Measurements from ENCODE around the gene TEAD4.

The TEAD4 gene

GRCh38 chr12:3012786-3013185, 53.6 kb downstream of the TEAD4 start:
- no peaks in the 10 kb centered on the region; the same call in 1 of the 2 replicates for H4K20me1 ChIP-seq (ENCODE audit: insufficient read depth, low read length)
- no peak overlapping the region for H3K4me2 ChIP-seq (ENCODE audit: insufficient read depth, low read length)
- H3K79me2 ChIP-seq (ENCODE audit: insufficient read depth, low read length): no peaks in the 10 kb centered on the region
- no peaks in the 10 kb centered on the region for H3K36me3 ChIP-seq (ENCODE audit: insufficient read depth, low read length)
- no peak for ATAC-seq (ENCODE audit: insufficient read depth, low read depth)
- no peak overlapping the region for H2AFZ ChIP-seq (ENCODE audit: low read depth, low read length)
- no peak overlapping the region for H3K9ac ChIP-seq (ENCODE audit: low read depth, low read length)
- DNase-seq: no peak
- no peak overlapping the region for H3K4me3 ChIP-seq (ENCODE audit: low read depth in 1 of 2, low read length in 2 of 2)
- peaks cover 3% of the 10 kb centered on the region for H3K27me3 ChIP-seq (ENCODE audit: insufficient read depth, low read length, poor library complexity)
- H3K9me3 ChIP-seq (ENCODE audit: insufficient read depth, low read length, severe bottlenecking): no peaks in the 10 kb centered on the region
- H3K4me1 ChIP-seq (ENCODE audit: insufficient read depth, low read length): no peaks in the 10 kb centered on the region
- H3K27ac ChIP-seq (ENCODE audit: low read length): no peak overlapping the region
- TF ChIP-seq EZH2 (IDR thresholded peaks at IDR 0.05; ENCODE audit: borderline replicate concordance, low read depth, low read length, severe bottlenecking): no peak
- no peak for TF ChIP-seq CTCF (IDR thresholded peaks at IDR 0.05; ENCODE audit: borderline replicate concordance, extremely low read depth, low read length, poor library complexity, severe bottlenecking)

GRCh38 chr12:3014641-3015040, 55.4 kb downstream of the TEAD4 start:
- DNase-seq: no peak
- ATAC-seq (ENCODE audit: insufficient read depth, low read depth): no peak
- no peak overlapping the region for H3K27ac ChIP-seq (ENCODE audit: low read length)
- no peak overlapping the region for H3K9ac ChIP-seq (ENCODE audit: low read depth, low read length)
- no peak overlapping the region for H3K4me3 ChIP-seq (ENCODE audit: low read depth in 1 of 2, low read length in 2 of 2)
- H4K20me1 ChIP-seq (ENCODE audit: insufficient read depth, low read length): no peaks in the 10 kb centered on the region; the same call in 1 of the 2 replicates
- H3K27me3 ChIP-seq (ENCODE audit: insufficient read depth, low read length, poor library complexity): peaks cover 3% of the 10 kb centered on the region
- no peak for TF ChIP-seq CTCF (IDR thresholded peaks at IDR 0.05; ENCODE audit: borderline replicate concordance, extremely low read depth, low read length, poor library complexity, severe bottlenecking)
- no peak for TF ChIP-seq EZH2 (IDR thresholded peaks at IDR 0.05; ENCODE audit: borderline replicate concordance, low read depth, low read length, severe bottlenecking)
- no peaks in the 10 kb centered on the region for H3K36me3 ChIP-seq (ENCODE audit: insufficient read depth, low read length)
- H3K9me3 ChIP-seq (ENCODE audit: insufficient read depth, low read length, severe bottlenecking): no peaks in the 10 kb centered on the region
- H3K79me2 ChIP-seq (ENCODE audit: insufficient read depth, low read length): no peaks in the 10 kb centered on the region
- no peak overlapping the region for H3K4me2 ChIP-seq (ENCODE audit: insufficient read depth, low read length)
- no peak overlapping the region for H2AFZ ChIP-seq (ENCODE audit: low read depth, low read length)
- H3K4me1 ChIP-seq (ENCODE audit: insufficient read depth, low read length): no peaks in the 10 kb centered on the region

- Histone ChIP-seq H3K27ac (ENCODE audit: low read length) (no peak overlapping the region), H3K4me3 (ENCODE audit: low read depth in 1 of 2, low read length in 2 of 2) (no peak overlapping the region), H3K4me1 (ENCODE audit: insufficient read depth, low read length) (no peaks in the 10 kb centered on the region), H2AFZ (ENCODE audit: low read depth, low read length) (no peak overlapping the region), H3K9me3 (ENCODE audit: insufficient read depth, low read length, severe bottlenecking) (no peaks in the 10 kb centered on the region), H3K36me3 (ENCODE audit: insufficient read depth, low read length) (no peaks in the 10 kb centered on the region), H4K20me1 (ENCODE audit: insufficient read depth, low read length) (no peaks in the 10 kb centered on the region), H3K27me3 (ENCODE audit: insufficient read depth, low read length, poor library complexity) (peaks cover 3% of the 10 kb centered on the region), H3K79me2 (ENCODE audit: insufficient read depth, low read length) (no peaks in the 10 kb centered on the region), H3K4me2 (ENCODE audit: insufficient read depth, low read length) (no peak overlapping the region), H3K9ac (ENCODE audit: low read depth, low read length) (no peak overlapping the region)
- DNase-seq: no peak
- TF ChIP-seq CTCF (IDR thresholded peaks at IDR 0.05; ENCODE audit: borderline replicate concordance, extremely low read depth, low read length, poor library complexity, severe bottlenecking) (no peak), EZH2 (IDR thresholded peaks at IDR 0.05; ENCODE audit: borderline replicate concordance, low read depth, low read length, severe bottlenecking) (no peak)
- no peak for ATAC-seq (ENCODE audit: insufficient read depth, low read depth)
Observed at GRCh38 chr12:3015356-3015755, 56.2 kb downstream of the TEAD4 start.

GRCh38 chr12:3016191-3016590, 57.0 kb downstream of the TEAD4 start:
- H3K4me2 ChIP-seq (ENCODE audit: insufficient read depth, low read length): no peak overlapping the region
- no peak overlapping the region for H3K9ac ChIP-seq (ENCODE audit: low read depth, low read length)
- no peaks in the 10 kb centered on the region for H3K4me1 ChIP-seq (ENCODE audit: insufficient read depth, low read length)
- no peaks in the 10 kb centered on the region for H3K79me2 ChIP-seq (ENCODE audit: insufficient read depth, low read length)
- no peaks in the 10 kb centered on the region for H3K9me3 ChIP-seq (ENCODE audit: insufficient read depth, low read length, severe bottlenecking)
- no peaks in the 10 kb centered on the region for H3K36me3 ChIP-seq (ENCODE audit: insufficient read depth, low read length)
- H4K20me1 ChIP-seq (ENCODE audit: insufficient read depth, low read length): no peaks in the 10 kb centered on the region
- no peak overlapping the region for H2AFZ ChIP-seq (ENCODE audit: low read depth, low read length)
- H3K27ac ChIP-seq (ENCODE audit: low read length): no peak overlapping the region
- no peak overlapping the region for H3K4me3 ChIP-seq (ENCODE audit: low read depth in 1 of 2, low read length in 2 of 2)
- no peak for DNase-seq
- TF ChIP-seq EZH2 (IDR thresholded peaks at IDR 0.05; ENCODE audit: borderline replicate concordance, low read depth, low read length, severe bottlenecking) (no peak), CTCF (IDR thresholded peaks at IDR 0.05; ENCODE audit: borderline replicate concordance, extremely low read depth, low read length, poor library complexity, severe bottlenecking) (no peak)
- no peak for ATAC-seq (ENCODE audit: insufficient read depth, low read depth)
- H3K27me3 ChIP-seq (ENCODE audit: insufficient read depth, low read length, poor library complexity): peaks cover 3% of the 10 kb centered on the region
